Fibroblast of lung (primary cell): Measurements from ENCODE around the gene RASL11A. TPM values are rescaled to one million over a fixed set of nuclear protein-coding genes. Genes with fewer than 3 reads are reported as not detected.

ENCODE experiments used
- DNase-seq, 2 donors: peaks; one replicate each; pipeline versions ENCODE4 v3.0.0 to v3.0.0-alpha.2; 2010; ENCODE audit warnings: low read depth in 2 of 2
- H2AFZ ChIP-seq: 2 replicates; pipeline ENCODE4 v1.5.1; 2012; ENCODE audit warnings: low read length, control low read depth, inconsistent platforms
- H3K27ac ChIP-seq: 2 replicates; pipeline ENCODE4 v1.5.1; 2011; ENCODE audit warnings: low read length, control low read depth; ENCODE audit not compliant: insufficient read depth
- H3K27me3 ChIP-seq: 2 replicates; pipeline ENCODE4 v1.5.1; 2011; ENCODE audit warnings: mild to moderate bottlenecking, low read length; ENCODE audit not compliant: control insufficient read depth, insufficient read depth
- H3K36me3 ChIP-seq: 2 replicates; pipeline ENCODE4 v1.5.1; 2011; ENCODE audit warnings: low read length; ENCODE audit not compliant: control insufficient read depth, insufficient read depth
- H3K4me1 ChIP-seq: 2 replicates; pipeline ENCODE4 v1.5.1; 2011; ENCODE audit warnings: low read length; ENCODE audit not compliant: control insufficient read depth, insufficient read depth; ENCODE audit errors: extremely low read depth
- H3K4me2 ChIP-seq: 2 replicates; pipeline ENCODE4 v1.5.1; 2011; ENCODE audit warnings: low read length, control low read depth; ENCODE audit not compliant: insufficient read depth; ENCODE audit errors: extremely low read depth
- H3K4me3 ChIP-seq, 4 experiments: fragments of 200-600 bp in 1 of 4; sonication (generic) in 1 of 4; replicated peaks in 1 of 4; 2 replicates each; pipeline ENCODE4 v1.5.1; 2011 to 2016; ENCODE audit warnings: low read length in 4 of 4, low read depth in 3 of 4, mild to moderate bottlenecking in 3 of 4, control low read depth in 2 of 4, inconsistent platforms in 1 of 4, mixed read lengths in 1 of 4; ENCODE audit not compliant: insufficient read depth in 1 of 4; ENCODE audit errors: control extremely low read depth in 1 of 4
- H3K79me2 ChIP-seq: 2 replicates; pipeline ENCODE4 v1.5.1; 2012; ENCODE audit warnings: mild to moderate bottlenecking, low read length, inconsistent platforms; ENCODE audit not compliant: control insufficient read depth, insufficient read depth
- H3K9ac ChIP-seq: 2 replicates; pipeline ENCODE4 v1.5.1; 2011; ENCODE audit warnings: mild to moderate bottlenecking, low read length, control low read depth; ENCODE audit not compliant: insufficient read depth
- H3K9me3 ChIP-seq: 2 replicates; pipeline ENCODE4 v1.5.1; 2012; ENCODE audit warnings: low read depth, low read length; ENCODE audit not compliant: control insufficient read depth, insufficient read depth
- H4K20me1 ChIP-seq: 2 replicates; pipeline ENCODE4 v1.5.1; 2011; ENCODE audit warnings: low read length; ENCODE audit not compliant: control insufficient read depth, insufficient read depth; ENCODE audit errors: extremely low read depth
- CTCF ChIP-seq, 2 donors: IDR thresholded peaks in 1 of 2; conservative IDR thresholded peaks in 1 of 2; 1 replicate in 1 of 2; 2 replicates in 1 of 2; pipeline ENCODE4 v1.5.1; 2011 to 2012; ENCODE audit warnings: low read length in 2 of 2, control low read depth in 1 of 2, inconsistent platforms in 1 of 2, low read depth in 1 of 2, mild to moderate bottlenecking in 1 of 2
- EZH2 ChIP-seq: IDR thresholded peaks from 2 replicates; pipeline ENCODE4 v1.5.1; 2012; ENCODE audit warnings: low read length, control low read depth, mild to moderate bottlenecking; ENCODE audit errors: missing control alignments
- polyA plus RNA-seq, 2 donors: library from polyadenylated mRNA; depleted of rRNA in 1 of 2; stranded (reverse) in 1 of 2; unstranded in 1 of 2; fragments of >200 nt; gene quantifications; 2 replicates each; pipeline ENCODE4 v1.2.1, GENCODE V29; 2011 to 2012; ENCODE audit warnings: missing spikeins in 1 of 2
- total RNA-seq: library from RNA; depleted of rRNA; stranded (reverse); fragments of >200 nt; gene quantifications from 2 replicates; pipeline ENCODE4 v1.2.1, GENCODE V29; 2014

The RASL11A gene
- total and polyA plus RNA-seq, 2 donors (not counting 1 experiment from before 2014, with no cell fraction given) = 10.4 to 73.5 TPM

GRCh38 chr13:27228131-27228530 is 42.5 kb upstream of the RASL11A start:
- Histone ChIP-seq H3K36me3 (no peaks in the 10 kb centered on the region), H3K9me3 (no peaks in the 10 kb centered on the region)

GRCh38 chr13:27229642-27230041 is 41.0 kb upstream of the RASL11A start:
- Histone ChIP-seq H3K27me3 (no peaks in the 10 kb centered on the region), H3K9ac (no peak overlapping the region), H4K20me1 (no peaks in the 10 kb centered on the region), H3K79me2 (no peaks in the 10 kb centered on the region), H3K4me3 (no peak overlapping the region), H3K36me3 (no peaks in the 10 kb centered on the region), H3K4me1 (no peaks in the 10 kb centered on the region), H3K4me2 (no peak overlapping the region), H2AFZ (no peak overlapping the region), H3K27ac (no peak overlapping the region), H3K9me3 (no peaks in the 10 kb centered on the region)
- no peak for TF ChIP-seq CTCF (conservative IDR thresholded peaks at IDR 0.05 in 1 of 2, IDR thresholded peaks at IDR 0.05 in 1 of 2; ENCODE audit: low read depth in 1 of 2, low read length in 2 of 2)
- TF ChIP-seq EZH2 = no peak
- no peak for DNase-seq

More at GRCh38 chr13:27228131-27228530, 42.5 kb upstream of the RASL11A start:
- Histone ChIP-seq H3K79me2 (no peaks in the 10 kb centered on the region), H3K4me2 (no peak overlapping the region), H2AFZ (no peak overlapping the region), H4K20me1 (no peaks in the 10 kb centered on the region), H3K27ac (no peak overlapping the region), H3K4me3 (no peak overlapping the region), H3K9ac (no peak overlapping the region), H3K4me1 (no peaks in the 10 kb centered on the region), H3K27me3 (no peaks in the 10 kb centered on the region)
- DNase-seq = no peak
- TF ChIP-seq EZH2 (no peak), CTCF (conservative IDR thresholded peaks at IDR 0.05 in 1 of 2, IDR thresholded peaks at IDR 0.05 in 1 of 2; ENCODE audit: low read depth in 1 of 2, low read length in 2 of 2) (no peak)

- no peak overlapping the region for H3K9ac ChIP-seq
- no peak for DNase-seq
- no peak overlapping the region for H3K4me2 ChIP-seq
- no peaks in the 10 kb centered on the region for H3K4me1 ChIP-seq
- H3K36me3 ChIP-seq = no peaks in the 10 kb centered on the region
- no peaks in the 10 kb centered on the region for H3K79me2 ChIP-seq
- H3K27ac ChIP-seq = no peak overlapping the region
- no peaks in the 10 kb centered on the region for H4K20me1 ChIP-seq
- no peak overlapping the region for H2AFZ ChIP-seq
- no peak overlapping the region for H3K4me3 ChIP-seq
- no peaks in the 10 kb centered on the region for H3K27me3 ChIP-seq
- H3K9me3 ChIP-seq = no peaks in the 10 kb centered on the region
- TF ChIP-seq EZH2 (no peak), CTCF (conservative IDR thresholded peaks at IDR 0.05 in 1 of 2, IDR thresholded peaks at IDR 0.05 in 1 of 2; ENCODE audit: low read depth in 1 of 2, low read length in 2 of 2) (no peak)
Measured at GRCh38 chr13:27233964-27234363, 36.7 kb upstream of the RASL11A start.
